LHCN-M2 (cell line): ENCODE measurements around the gene C16orf74. TPM values are rescaled to one million over a fixed set of nuclear protein-coding genes. Genes with fewer than 3 reads are reported as not detected.

Experiments
- DNase-seq: peaks from one replicate; pipeline ENCODE4 v3.0.0-alpha.2; 2012; ENCODE audit warnings: low read depth
- total RNA-seq: library from RNA; depleted of rRNA; stranded (reverse); fragments of >200 nt; gene quantifications from 2 replicates; pipeline ENCODE4 v1.2.3, GENCODE V29; 2014

The C16orf74 gene
- total RNA-seq, 1 experiment from 2014 or later: not detected

- DNase-seq: no peak
Measured at GRCh38 chr16:85774811-85775210, 23.9 kb upstream of the C16orf74 start.

DNA sequence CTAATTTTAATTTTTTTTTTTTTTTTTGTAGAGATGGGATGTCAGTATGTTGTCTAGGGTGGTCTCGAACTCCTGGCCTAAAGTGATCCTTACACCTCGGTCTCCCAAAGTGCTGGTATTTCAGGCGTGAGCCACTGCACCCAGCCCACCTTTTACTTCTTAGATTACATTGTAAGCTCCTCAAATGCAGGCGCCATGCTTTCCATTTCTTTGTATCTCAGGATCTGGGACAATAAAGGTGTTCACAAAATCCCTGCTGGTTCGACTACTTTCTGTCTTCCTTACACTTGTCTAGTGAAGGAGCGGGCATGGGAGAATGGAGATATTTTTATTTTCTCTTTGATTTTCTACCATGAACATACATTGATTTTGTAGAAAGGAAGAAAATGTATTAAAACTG is 23.2 kb upstream of the C16orf74 start:
- no peak for DNase-seq

- DNase-seq: no peak
Measured at GRCh38 chr16:85773044-85773443, 22.1 kb upstream of the C16orf74 start.

DNA sequence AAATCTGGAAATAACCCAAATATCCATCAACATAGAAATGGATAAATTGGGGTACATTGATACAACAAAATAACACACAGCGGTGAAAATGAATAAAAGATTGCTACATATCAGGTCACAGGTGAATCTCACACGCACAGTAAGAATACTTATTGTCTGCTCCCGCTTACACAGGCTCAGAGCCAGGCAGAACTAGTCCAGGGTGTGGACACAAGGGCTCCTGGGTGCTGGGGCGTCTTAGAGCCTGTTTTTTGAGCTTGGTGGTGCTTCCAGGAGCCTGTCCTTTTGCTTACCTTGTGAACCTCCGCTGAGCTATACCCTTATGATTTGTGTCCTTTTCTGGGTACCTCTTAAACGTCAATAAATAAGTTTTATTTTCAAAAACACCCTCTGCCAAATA is 19.8 kb upstream of the C16orf74 start:
- DNase-seq: no peak

DNA sequence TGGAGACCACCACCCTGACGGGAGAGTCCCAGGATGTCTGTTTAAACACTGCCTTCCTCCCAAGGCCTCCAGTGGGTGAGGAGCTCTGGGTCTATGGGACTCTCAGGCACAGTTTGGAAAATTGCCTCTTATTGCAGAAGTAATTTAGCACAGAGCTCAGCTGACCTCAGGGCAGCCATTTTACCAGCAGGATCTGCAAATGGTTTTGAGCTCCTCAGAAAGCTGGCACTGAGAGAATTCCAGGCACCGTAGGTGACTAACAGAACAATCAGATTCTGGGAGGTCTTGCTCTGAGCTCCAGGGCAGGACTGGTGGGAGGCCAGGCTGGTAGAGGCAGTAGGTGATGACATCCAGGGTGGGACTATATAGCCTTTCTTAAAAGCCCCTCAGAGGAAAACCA is 17.3 kb upstream of the C16orf74 start:
- no peak for DNase-seq

GRCh38 chr16:85767531-85767930 is 16.6 kb upstream of the C16orf74 start:
- peak; percentile 89 for DNase-seq

DNA sequence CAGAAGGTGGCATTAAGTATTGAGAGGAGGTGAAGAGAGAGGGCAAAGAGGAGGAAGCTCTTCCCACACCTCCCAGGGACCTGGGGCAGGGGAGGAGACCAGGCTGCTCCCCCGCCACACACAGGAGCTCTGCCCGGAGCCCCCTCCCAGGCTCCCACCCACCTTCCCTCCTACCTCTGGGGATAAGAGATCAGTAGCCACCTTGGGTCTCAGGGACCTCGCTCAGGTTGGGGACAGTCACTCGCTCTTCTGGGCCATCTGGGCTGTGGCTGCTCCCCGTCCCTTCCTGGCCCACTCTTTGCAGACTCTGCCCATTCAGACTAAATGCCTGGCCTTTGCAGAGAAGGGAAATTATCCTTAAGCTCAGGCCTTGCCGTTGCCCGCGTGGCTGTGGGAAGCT is 14.9 kb upstream of the C16orf74 start:
- no peak for DNase-seq

DNA sequence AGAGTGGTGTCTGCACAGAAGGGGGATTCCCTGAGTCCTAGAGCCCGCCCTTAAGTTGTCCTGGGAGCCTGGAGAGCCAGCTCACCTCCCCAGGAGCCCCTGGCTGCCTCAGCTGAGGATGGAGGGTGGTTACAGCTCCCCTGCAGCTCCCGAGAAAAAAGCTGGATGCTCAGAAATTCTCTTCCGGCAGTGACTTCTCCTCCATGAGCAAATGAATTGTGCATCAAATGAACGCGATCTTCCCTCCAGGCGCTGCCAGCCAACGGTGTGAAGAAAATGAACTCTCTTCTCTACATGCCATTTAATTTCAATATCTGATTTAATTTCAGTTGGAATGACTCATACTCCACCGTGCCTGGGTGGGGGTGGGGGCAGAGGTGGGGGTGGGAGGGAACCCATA is 14.3 kb upstream of the C16orf74 start:
- DNase-seq: no peak

- no peak for DNase-seq
Measured at GRCh38 chr16:85763616-85764015, 12.7 kb upstream of the C16orf74 start.

DNA sequence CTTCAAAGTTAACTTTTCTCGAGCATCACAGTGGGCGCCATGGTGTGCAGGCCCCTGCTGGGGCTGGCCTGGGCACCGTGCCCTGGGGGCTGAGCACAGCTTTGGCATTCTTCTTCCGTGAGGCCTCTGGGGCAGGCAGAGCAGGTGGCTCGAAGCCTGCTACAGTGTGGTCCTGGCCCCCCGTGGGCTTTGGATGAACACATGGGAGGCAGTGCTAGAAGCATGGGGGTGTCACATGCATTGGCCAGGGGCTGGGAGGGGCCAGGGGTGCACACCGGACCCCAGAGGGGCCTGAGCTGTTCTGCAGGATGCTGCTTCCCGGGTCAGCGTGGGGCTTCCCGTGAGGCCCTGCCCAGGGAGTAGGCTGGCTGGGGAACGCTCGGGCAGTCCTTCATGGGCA is 12.1 kb upstream of the C16orf74 start:
- DNase-seq: no peak

DNA sequence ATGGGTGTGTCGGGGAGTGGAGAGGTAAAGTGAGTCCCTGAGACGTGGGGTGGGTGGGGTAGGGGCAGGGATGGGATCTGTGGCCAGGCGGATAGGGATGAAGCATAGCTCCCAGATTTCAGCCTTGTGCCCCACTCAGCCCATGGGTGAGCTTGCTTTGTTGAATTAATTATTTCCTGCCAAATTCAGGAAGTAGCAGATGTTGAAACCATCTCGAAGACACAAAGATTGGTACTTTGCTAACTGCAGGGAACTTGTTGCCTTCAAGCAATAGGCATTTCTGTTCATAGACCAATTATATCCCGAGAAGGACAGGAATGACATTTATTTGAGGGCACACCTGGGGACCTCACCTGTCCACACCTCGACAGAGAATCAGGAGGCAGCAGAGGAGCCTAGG is 11.0 kb upstream of the C16orf74 start:
- DNase-seq: no peak

DNA sequence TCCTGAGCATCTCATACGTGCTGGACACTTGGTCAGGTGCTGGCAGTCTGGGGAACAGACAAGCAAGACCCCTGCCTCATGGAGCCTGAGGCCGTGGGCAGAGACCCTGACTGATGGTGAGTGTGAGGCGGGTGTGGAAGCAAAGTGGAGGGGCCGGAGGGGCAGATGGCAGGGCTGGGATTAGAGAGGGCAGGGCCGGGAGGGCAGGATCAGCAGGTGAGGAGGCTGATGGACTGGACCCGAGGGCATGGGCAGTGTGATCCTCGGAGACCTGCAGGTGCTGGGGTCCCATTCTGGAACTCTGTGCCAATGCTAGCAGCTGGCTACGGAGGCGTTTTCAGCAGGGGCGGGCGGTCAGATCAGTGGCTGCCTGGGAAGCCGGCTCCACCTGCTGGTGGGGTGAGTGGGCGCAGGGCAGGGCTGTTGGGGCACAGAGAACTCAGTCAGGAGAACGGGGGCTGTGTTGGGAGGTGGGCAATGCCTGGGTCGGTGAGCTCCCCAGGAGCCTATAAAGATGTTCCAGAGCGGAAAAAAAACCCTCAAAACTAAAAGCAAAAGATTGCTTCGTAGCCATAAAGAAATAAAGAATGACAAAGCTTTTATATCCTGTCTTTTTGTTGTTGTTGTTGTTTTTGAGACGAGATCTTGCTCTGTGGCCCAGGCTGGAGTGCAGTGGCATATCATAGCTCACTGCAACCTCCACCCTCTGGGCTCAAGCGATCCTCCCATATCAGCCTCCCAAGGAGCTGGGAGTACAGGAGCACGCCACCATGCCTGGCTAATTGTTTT is 8.9 kb upstream of the C16orf74 start:
- no peak for DNase-seq

DNA sequence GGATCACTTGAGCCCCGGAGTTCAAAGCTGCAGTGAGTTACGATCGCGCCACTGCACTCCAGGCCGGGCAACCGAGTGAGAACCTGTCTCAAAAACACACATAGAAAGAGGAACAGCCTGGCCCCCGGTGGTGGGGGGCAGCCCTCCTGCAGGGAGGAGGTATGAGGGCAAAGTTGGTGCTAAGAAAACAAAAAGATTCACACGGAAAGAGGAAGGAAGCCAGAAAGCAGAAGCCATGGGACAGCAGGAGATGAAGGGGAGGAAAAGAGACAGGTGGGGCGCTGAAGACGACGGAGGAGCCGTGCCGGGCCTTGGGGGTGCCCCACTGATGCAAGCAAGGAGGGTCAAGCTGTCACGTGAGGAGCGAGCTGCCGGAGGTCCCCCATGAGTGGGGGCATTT is 8.2 kb upstream of the C16orf74 start:
- DNase-seq: no peak

GRCh38 chr16:85757341-85757822 is 6.5 kb upstream of the C16orf74 start:
- DNase-seq: peak; percentile 79

DNA sequence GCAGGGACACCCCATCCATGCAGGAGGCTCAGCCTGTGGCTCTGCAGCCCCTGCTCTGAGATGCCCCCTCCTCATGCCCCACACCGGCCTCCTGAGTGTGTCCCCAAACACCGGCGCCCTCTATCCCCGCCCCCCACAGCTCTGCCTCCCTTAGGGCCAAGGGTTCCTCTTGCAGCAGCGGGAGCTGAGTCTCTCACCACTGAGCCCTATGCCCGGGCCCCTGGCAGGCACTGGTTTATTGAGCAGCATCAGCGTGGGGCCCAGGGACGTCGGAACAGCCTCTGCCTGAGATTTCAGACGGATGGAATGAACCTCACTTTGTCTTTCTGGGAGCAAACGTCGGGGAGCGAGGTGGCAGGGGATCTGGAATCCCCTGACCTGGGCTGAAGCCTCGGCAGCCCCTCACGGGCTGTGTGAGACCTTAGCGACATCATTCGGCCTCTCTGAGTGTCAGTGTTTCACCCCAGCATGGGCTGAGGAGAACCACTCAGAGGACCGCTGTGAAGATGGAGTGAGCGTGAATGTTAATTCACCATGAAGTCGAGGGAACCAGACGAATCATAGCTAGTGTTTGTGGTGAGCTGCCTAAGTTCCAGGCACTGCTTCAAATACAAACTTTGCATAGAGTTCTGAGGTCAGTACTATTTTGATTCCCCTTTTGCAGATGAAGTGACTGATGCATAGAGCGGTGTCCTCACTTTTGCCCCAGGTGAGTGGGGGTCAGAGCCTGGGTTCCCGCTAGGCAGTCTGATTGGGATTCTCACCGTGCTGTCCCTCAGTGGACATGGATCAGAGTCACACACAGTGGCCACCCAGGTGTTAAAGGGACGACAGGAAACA is 5.3 kb upstream of the C16orf74 start:
- no peak for DNase-seq

- no peak for DNase-seq
Measured at GRCh38 chr16:85754413-85754812, 3.5 kb upstream of the C16orf74 start.

DNA sequence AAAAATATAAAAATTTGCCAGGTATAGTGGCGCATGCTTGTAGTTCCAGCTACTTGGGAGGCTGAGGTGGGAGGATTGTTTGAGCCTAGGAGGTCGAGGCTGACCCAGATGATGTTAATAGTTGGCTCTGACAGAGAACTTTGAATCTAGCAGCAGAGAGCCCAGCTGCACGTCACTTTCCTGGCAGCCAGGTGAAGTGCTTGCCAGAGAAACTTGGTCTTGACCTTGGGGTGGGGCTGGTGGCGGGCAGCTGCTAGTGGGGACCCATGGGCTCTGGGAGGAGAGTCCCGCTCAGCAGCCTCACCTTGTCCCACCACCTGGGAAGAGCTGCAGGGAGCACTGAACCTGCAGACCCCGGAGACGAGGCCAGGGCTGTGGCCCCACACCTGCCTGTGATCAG is 3.1 kb upstream of the C16orf74 start:
- no peak for DNase-seq

DNA sequence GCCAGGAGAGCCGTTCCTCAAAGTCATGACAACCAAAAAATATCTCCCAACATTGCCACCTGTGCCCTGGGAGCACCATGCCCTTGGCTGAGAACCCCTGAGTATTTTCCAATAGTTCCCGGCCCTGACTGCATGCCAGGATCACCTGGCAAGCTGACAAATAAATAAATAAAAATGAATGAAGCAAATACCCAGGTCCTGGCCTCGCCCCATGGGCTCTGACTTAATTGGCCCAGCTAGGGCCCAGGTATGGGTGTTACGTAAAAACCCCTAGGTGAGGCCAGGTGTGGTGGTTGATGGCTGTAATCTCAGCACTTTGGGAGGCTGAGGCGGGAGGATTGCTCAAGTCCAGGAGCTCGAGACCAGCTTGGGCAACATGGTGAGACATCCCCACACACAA is 2.7 kb upstream of the C16orf74 start:
- no peak for DNase-seq

DNA sequence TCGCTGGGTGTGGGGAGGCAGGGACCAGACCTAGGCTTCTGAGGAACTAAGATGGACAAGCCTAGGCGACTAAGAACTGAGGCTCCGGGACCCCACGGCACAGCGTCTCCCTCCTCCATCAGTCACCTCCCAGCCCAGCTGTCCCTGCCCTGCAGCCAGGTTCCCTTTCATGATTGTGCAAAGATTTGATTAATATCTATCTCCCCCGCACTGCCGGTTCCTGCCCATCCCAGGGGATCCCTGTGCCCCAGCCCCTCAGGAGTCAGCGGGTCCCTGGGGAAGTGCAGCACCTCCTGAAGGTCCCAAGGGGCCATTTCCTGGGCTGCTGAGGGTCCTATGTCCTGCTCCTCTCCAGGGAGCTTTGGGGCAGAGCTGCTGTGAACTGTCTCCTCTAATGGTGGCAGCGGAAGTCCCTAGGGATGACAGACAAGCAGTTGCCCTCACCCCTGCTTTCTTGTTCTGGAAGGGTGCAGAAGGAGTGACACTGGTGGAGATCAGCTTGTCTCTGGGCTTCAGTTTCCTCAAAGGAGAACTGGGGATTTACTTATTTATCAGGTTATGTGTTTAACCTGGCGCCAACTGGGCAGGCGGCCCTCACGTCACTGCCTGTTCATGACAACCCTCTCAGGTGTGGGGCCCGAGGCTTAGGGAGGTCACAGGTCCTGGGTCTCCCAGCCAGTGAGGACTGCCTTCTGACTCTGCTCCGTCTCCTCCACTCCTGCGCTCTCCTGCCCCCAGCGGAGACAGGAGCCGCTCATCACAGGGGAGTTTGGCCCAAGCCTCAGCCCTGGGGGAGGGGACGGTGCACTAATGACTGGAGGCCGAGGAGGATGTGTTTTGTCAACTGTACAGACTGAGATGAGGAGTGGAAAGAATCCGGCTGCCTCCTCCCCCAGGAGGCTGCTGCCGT is 1.9 kb upstream of the C16orf74 start:
- DNase-seq: no peak

GRCh38 chr16:85751698-85752501 is 1.0 kb upstream of the C16orf74 start:
- DNase-seq: no peak
